HG02571 (cell line): ENCODE measurements around the gene DOCK11.
"Not testable (repeated sequence)": the region's sequence is repeated elsewhere in the genome, so short reads cannot be mapped to it uniquely, and the experiment has no call there.

Experiments used
- ATAC-seq: cut with Tn5 transposase; IDR thresholded peaks from one replicate; pipeline ENCODE4 v1.9.1; 2021; ENCODE audit warnings: mild to moderate bottlenecking, moderate library complexity; ENCODE audit not compliant: unreplicated experiment

Gene DOCK11

GRCh38 chrX:118730500-118731247 lies 235.1 kb downstream of the DOCK11 start:
- no peak for ATAC-seq

- not testable (repeated sequence) for ATAC-seq
These were observed 236.9 kb downstream of the DOCK11 start for GRCh38 chrX:118732551-118732950.

GRCh38 chrX:118734909-118735308 lies 239.3 kb downstream of the DOCK11 start:
- ATAC-seq = no peak
